GM19467 (cell line): ENCODE measurements around the gene MRPL55.

ENCODE experiments used
- ATAC-seq: cut with Tn5 transposase; IDR thresholded peaks from one replicate; pipeline ENCODE4 v1.9.1; 2021; ENCODE audit warnings: mild to moderate bottlenecking, moderate library complexity; ENCODE audit not compliant: unreplicated experiment

Gene MRPL55

GRCh38 chr1:228148196-228148861 lies 39.2 kb upstream of the MRPL55 start:
- ATAC-seq, result no peak

- no peak for ATAC-seq
These were observed 38.7 kb upstream of the MRPL55 start for GRCh38 chr1:228147768-228148167.

- ATAC-seq, result no peak
These were observed 38.1 kb upstream of the MRPL55 start for GRCh38 chr1:228147151-228147693.

GRCh38 chr1:228146417-228147150 lies 37.5 kb upstream of the MRPL55 start:
- no peak for ATAC-seq

GRCh38 chr1:228145463-228146416 lies 36.6 kb upstream of the MRPL55 start:
- no peak for ATAC-seq

GRCh38 chr1:228144993-228145343 lies 35.9 kb upstream of the MRPL55 start:
- no peak for ATAC-seq

- ATAC-seq, result no peak
These were observed 35.3 kb upstream of the MRPL55 start for GRCh38 chr1:228144193-228144992.

GRCh38 chr1:228143480-228144192 lies 34.5 kb upstream of the MRPL55 start:
- no peak for ATAC-seq

- no peak for ATAC-seq
These were observed 33.6 kb upstream of the MRPL55 start for GRCh38 chr1:228142701-228143136.

GRCh38 chr1:228142155-228142691 lies 33.1 kb upstream of the MRPL55 start:
- ATAC-seq, result no peak

GRCh38 chr1:228141226-228142044 lies 32.3 kb upstream of the MRPL55 start:
- ATAC-seq, result no peak

- ATAC-seq, result no peak
These were observed 31.7 kb upstream of the MRPL55 start for GRCh38 chr1:228140724-228141225.

GRCh38 chr1:228139931-228140723 lies 31.0 kb upstream of the MRPL55 start, which contains the start of gene GUK1:
Gene GUK1, plus strand, starts transcription at chr1:228140279. Its CDS starts 24 bp downstream, at chr1:228140303.
- ATAC-seq, result peak; percentile 89

GRCh38 chr1:228139406-228139930 lies 30.4 kb upstream of the MRPL55 start:
- no peak for ATAC-seq

GRCh38 chr1:228136901-228137300 lies 27.8 kb upstream of the MRPL55 start:
- no peak for ATAC-seq

- no peak for ATAC-seq
These were observed 25.5 kb upstream of the MRPL55 start for GRCh38 chr1:228134591-228134990.

GRCh38 chr1:228131766-228132165 lies 22.7 kb upstream of the MRPL55 start:
- ATAC-seq, result no peak
